WTC11 (cell line): ENCODE data around the gene SUSD4. TPM values are rescaled to one million over a fixed set of nuclear protein-coding genes. Genes with fewer than 3 reads are reported as not detected.

ENCODE experiments used
- ATAC-seq: fragments of 200-7000 bp; cut with Tn5 transposase; 2 replicates; pipeline ENCODE4 v1.10.0; 2021; ENCODE audit warnings: mild to moderate bottlenecking, moderate library complexity
- CTCF ChIA-PET: fragments of 300-600 bp; sonication (Branson Sonifier 250); formaldehyde crosslinking; loops from one replicate; lab custom pipeline; 2021; ENCODE audit warnings: antibody characterized with exemption; lab: Charles Lee
- POLR2A ChIA-PET: fragments of 350-600 bp; sonication (Branson Sonifier 250); formaldehyde crosslinking; loops from one replicate; lab custom pipeline; 2021; ENCODE audit warnings: antibody characterized with exemption; lab: Charles Lee
- DNase-seq: peaks from one replicate; pipeline ENCODE4 v3.0.0; 2021; ENCODE audit warnings: low spot score
- H3K27ac Mint-ChIP-seq: 2 replicates; pipeline ENCODE4 v1.8.0; 2021; ENCODE audit warnings: mixed read lengths
- H3K27me3 Mint-ChIP-seq: 2 replicates; pipeline ENCODE4 v1.8.0; 2021; ENCODE audit warnings: low read depth, mild to moderate bottlenecking, moderate library complexity, mixed read lengths
- H3K36me3 Mint-ChIP-seq: 2 replicates; pipeline ENCODE4 v1.8.0; 2021; ENCODE audit warnings: mixed read lengths
- H3K4me1 Mint-ChIP-seq: 2 replicates; pipeline ENCODE4 v1.8.0; 2022; ENCODE audit warnings: mixed read lengths
- H3K4me3 Mint-ChIP-seq: 2 replicates; pipeline ENCODE4 v1.8.0; 2021; ENCODE audit warnings: mild to moderate bottlenecking, moderate library complexity, mixed read lengths
- H3K9me3 Mint-ChIP-seq: 2 replicates; pipeline ENCODE4 v1.8.0; 2021; ENCODE audit warnings: mixed read lengths
- CREM ChIP-seq: sonication (generic); formaldehyde crosslinking; IDR thresholded peaks from 2 replicates; pipeline ENCODE4 v1.8.1; 2022; ENCODE audit warnings: mild to moderate bottlenecking, missing genetic modification reagents, moderate library complexity
- EMX1 ChIP-seq: fragments of 250-450 bp; sonication (Bioruptor Pico); IDR thresholded peaks from 2 replicates; pipeline ENCODE4 v1.8.0; 2021; ENCODE audit warnings: mild to moderate bottlenecking
- FOXJ3 ChIP-seq: sonication (generic); formaldehyde crosslinking; IDR thresholded peaks from 2 replicates; pipeline ENCODE4 v1.9.0; 2021; ENCODE audit warnings: missing genetic modification reagents, mild to moderate bottlenecking, borderline replicate concordance
- FOXK1 ChIP-seq: sonication (generic); formaldehyde crosslinking; IDR thresholded peaks from 2 replicates; pipeline ENCODE4 v1.8.0; 2022; ENCODE audit warnings: mild to moderate bottlenecking, moderate library complexity, missing genetic modification reagents
- IRF2 ChIP-seq: sonication (generic); formaldehyde crosslinking; IDR thresholded peaks from 2 replicates; pipeline ENCODE4 v1.8.0; 2022; ENCODE audit warnings: low read depth, missing genetic modification reagents, borderline replicate concordance
- JAZF1 ChIP-seq: fragments of 250-450 bp; sonication (Bioruptor Pico); IDR thresholded peaks from 2 replicates; pipeline ENCODE4 v1.9.0; 2021; ENCODE audit warnings: moderate library complexity, mild to moderate bottlenecking, inconsistent platforms
- NFYB ChIP-seq: sonication (generic); formaldehyde crosslinking; conservative IDR thresholded peaks from 2 replicates; pipeline ENCODE4 v1.8.0; 2022; ENCODE audit warnings: low read depth, missing genetic modification reagents
- RELA ChIP-seq: sonication (generic); formaldehyde crosslinking; IDR thresholded peaks from 2 replicates; pipeline ENCODE4 v1.8.1; 2022; ENCODE audit warnings: missing genetic modification reagents, mild to moderate bottlenecking, borderline replicate concordance
- RORB ChIP-seq: fragments of 250-450 bp; sonication (Bioruptor Pico); IDR thresholded peaks from 2 replicates; pipeline ENCODE4 v1.9.0; 2021; ENCODE audit warnings: mild to moderate bottlenecking
- SMAD3 ChIP-seq: sonication (generic); formaldehyde crosslinking; IDR thresholded peaks from 2 replicates; pipeline ENCODE4 v1.8.0; 2022; ENCODE audit warnings: missing genetic modification reagents, mild to moderate bottlenecking, borderline replicate concordance
- SOX15 ChIP-seq: fragments of 250-450 bp; sonication (Bioruptor Pico); IDR thresholded peaks from 2 replicates; pipeline ENCODE4 v1.9.0; 2021; ENCODE audit warnings: mild to moderate bottlenecking
- SP1 ChIP-seq: sonication (generic); formaldehyde crosslinking; conservative IDR thresholded peaks from 2 replicates; pipeline ENCODE4 v1.8.1; 2022; ENCODE audit warnings: missing genetic modification reagents
- ZBTB21 ChIP-seq: sonication (generic); formaldehyde crosslinking; IDR thresholded peaks from 2 replicates; pipeline ENCODE4 v1.8.1; 2023; ENCODE audit warnings: mild to moderate bottlenecking, missing genetic modification reagents, borderline replicate concordance
- ZNF232 ChIP-seq: sonication (generic); formaldehyde crosslinking; IDR thresholded peaks from 2 replicates; pipeline ENCODE4 v1.8.0; 2022; ENCODE audit warnings: mild to moderate bottlenecking, missing genetic modification reagents
- ZNF263 ChIP-seq: sonication (generic); formaldehyde crosslinking; IDR thresholded peaks from 2 replicates; pipeline ENCODE4 v1.8.1; 2022; ENCODE audit warnings: low read depth, mild to moderate bottlenecking, moderate library complexity, missing genetic modification reagents
- ZNF396 ChIP-seq: fragments of 250-450 bp; sonication (Bioruptor Pico); IDR thresholded peaks from 2 replicates; pipeline ENCODE4 v1.8.0; 2021; ENCODE audit warnings: mild to moderate bottlenecking, moderate library complexity, borderline replicate concordance
- total RNA-seq: library from RNA; stranded (reverse); gene quantifications from 3 replicates; pipeline ENCODE4 v1.2.3, GENCODE V29; 2021
- TF ChIP-seq, protein P1 (sequence below): sonication (generic); formaldehyde crosslinking; IDR thresholded peaks from 2 replicates; pipeline ENCODE4 v1.8.1; 2022; ENCODE audit warnings: low read depth, missing genetic modification reagents, borderline replicate concordance
- TF ChIP-seq, protein P2 (sequence below): fragments of 250-450 bp; sonication (Bioruptor Pico); IDR thresholded peaks from 2 replicates; pipeline ENCODE4 v1.9.0; 2021; ENCODE audit warnings: mild to moderate bottlenecking
- TF ChIP-seq, protein P3 (sequence below): sonication (generic); formaldehyde crosslinking; IDR thresholded peaks from 2 replicates; pipeline ENCODE4 v1.8.1; 2022; ENCODE audit warnings: missing genetic modification reagents, borderline replicate concordance
- TF ChIP-seq, protein P4 (sequence below): sonication (generic); formaldehyde crosslinking; IDR thresholded peaks from 2 replicates; pipeline ENCODE4 v1.8.1; 2023; ENCODE audit warnings: mild to moderate bottlenecking, missing genetic modification reagents
- TF ChIP-seq, protein P5 (sequence below): sonication (generic); formaldehyde crosslinking; IDR thresholded peaks from 2 replicates; pipeline ENCODE4 v1.8.1; 2022; ENCODE audit warnings: low read depth, mild to moderate bottlenecking, moderate library complexity, missing genetic modification reagents, borderline replicate concordance
- TF ChIP-seq, protein P6 (sequence below): sonication (generic); formaldehyde crosslinking; IDR thresholded peaks from 2 replicates; pipeline ENCODE4 v1.8.0; 2022; ENCODE audit warnings: mild to moderate bottlenecking, missing genetic modification reagents
- TF ChIP-seq, protein P7 (sequence below): fragments of 200-600 bp; IDR thresholded peaks from 2 replicates; pipeline ENCODE4 v1.8.0; 2022; ENCODE audit warnings: antibody characterized with exemption
- TF ChIP-seq, protein P8 (sequence below): fragments of 250-450 bp; sonication (Bioruptor Pico); IDR thresholded peaks from 2 replicates; pipeline ENCODE4 v1.9.0; 2021; ENCODE audit warnings: moderate library complexity, mild to moderate bottlenecking, inconsistent platforms, borderline replicate concordance

SUSD4 gene
- total RNA-seq, 1 experiment from 2014 or later, result 1.8 TPM

DNA sequence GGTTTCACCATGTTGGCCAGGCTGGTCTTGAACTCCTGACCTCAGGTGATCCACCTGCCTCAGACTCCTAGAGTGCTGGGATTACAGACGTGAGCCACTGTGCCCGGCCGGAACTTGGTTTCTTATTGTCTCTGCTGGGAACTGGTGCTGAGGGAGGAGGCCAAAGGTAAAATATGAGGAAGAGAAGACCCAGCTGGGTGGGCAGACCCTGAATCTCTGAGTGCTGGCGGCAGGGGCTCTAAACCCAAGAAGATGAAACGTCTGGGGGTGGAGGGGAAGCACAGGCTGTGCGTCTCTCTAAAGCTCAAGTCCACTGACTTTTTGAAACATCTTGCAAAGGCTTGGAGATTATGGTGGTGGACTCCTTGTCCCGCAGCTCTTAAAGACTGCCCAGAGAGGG lies 138.9 kb downstream of the SUSD4 start:
- ChIA-PET CTCF (interaction anchor here (2.8 kb wide), 1 partner anchor 91 kb away, joined by 9 read pairs; no protein-coding TSS in a partner anchor), POLR2A (no interaction called here)
- no peak for ATAC-seq
- Mint-ChIP-seq H3K27ac (no peak overlapping the region), H3K9me3 (peaks cover 3% of the 10 kb centered on the region; the same call in 1 of the 2 replicates), H3K4me3 (no peak overlapping the region), H3K4me1 (no peaks in the 10 kb centered on the region), H3K36me3 (no peaks in the 10 kb centered on the region), H3K27me3 (peaks cover 8% of the 10 kb centered on the region; the same call in 1 of the 2 replicates)
- no peak for DNase-seq
- TF ChIP-seq FOXJ3 (no peak), SP1 (CRISPR knock-in tag) (no peak), EMX1 (CRISPR knock-in tag) (no peak), FOXK1 (CRISPR knock-in tag) (no peak), ZNF232 (no peak), CREM (no peak), RELA (no peak), SOX15 (CRISPR knock-in tag) (no peak)
- TF ChIP-seq, protein P1, sequence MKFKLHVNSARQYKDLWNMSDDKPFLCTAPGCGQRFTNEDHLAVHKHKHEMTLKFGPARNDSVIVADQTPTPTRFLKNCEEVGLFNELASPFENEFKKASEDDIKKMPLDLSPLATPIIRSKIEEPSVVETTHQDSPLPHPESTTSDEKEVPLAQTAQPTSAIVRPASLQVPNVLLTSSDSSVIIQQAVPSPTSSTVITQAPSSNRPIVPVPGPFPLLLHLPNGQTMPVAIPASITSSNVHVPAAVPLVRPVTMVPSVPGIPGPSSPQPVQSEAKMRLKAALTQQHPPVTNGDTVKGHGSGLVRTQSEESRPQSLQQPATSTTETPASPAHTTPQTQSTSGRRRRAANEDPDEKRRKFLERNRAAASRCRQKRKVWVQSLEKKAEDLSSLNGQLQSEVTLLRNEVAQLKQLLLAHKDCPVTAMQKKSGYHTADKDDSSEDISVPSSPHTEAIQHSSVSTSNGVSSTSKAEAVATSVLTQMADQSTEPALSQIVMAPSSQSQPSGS, result no peak
- TF ChIP-seq, protein P2, sequence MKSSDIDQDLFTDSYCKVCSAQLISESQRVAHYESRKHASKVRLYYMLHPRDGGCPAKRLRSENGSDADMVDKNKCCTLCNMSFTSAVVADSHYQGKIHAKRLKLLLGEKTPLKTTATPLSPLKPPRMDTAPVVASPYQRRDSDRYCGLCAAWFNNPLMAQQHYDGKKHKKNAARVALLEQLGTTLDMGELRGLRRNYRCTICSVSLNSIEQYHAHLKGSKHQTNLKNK (CRISPR knock-in tag), result no peak
- TF ChIP-seq, protein P3, sequence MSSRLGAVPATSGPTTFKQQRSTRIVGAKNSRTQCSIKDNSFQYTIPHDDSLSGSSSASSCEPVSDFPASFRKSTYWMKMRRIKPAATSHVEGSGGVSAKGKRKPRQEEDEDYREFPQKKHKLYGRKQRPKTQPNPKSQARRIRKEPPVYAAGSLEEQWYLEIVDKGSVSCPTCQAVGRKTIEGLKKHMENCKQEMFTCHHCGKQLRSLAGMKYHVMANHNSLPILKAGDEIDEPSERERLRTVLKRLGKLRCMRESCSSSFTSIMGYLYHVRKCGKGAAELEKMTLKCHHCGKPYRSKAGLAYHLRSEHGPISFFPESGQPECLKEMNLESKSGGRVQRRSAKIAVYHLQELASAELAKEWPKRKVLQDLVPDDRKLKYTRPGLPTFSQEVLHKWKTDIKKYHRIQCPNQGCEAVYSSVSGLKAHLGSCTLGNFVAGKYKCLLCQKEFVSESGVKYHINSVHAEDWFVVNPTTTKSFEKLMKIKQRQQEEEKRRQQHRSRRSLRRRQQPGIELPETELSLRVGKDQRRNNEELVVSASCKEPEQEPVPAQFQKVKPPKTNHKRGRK (CRISPR knock-in tag), result no peak

DNA sequence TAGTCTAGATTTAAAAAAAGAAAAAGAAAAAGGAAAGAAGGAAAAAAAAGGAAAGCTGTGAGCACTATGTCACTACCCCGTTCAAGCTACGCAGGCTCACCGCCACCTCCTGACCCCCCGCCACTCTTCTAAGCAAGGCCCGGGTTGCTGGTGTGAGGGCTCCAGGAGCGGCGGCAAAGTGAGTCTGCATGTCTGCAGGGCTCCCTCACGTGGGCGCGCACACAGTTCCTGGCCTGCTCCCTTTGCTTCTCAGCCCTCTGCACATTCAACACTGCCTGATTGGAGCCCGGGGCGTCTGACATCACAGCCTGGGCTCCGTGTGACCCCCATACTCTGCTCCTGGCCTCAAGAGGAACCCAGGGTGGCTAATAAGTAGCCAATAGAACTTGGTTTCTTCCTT lies 139.5 kb downstream of the SUSD4 start:
- Mint-ChIP-seq H3K4me3 (no peak overlapping the region), H3K27ac (no peak overlapping the region), H3K4me1 (no peaks in the 10 kb centered on the region), H3K27me3 (peaks cover 8% of the 10 kb centered on the region; the same call in 1 of the 2 replicates), H3K36me3 (no peaks in the 10 kb centered on the region), H3K9me3 (peaks cover 9% of the 10 kb centered on the region)
- TF ChIP-seq JAZF1 (CRISPR knock-in tag), result no peak
- TF ChIP-seq, protein P4, sequence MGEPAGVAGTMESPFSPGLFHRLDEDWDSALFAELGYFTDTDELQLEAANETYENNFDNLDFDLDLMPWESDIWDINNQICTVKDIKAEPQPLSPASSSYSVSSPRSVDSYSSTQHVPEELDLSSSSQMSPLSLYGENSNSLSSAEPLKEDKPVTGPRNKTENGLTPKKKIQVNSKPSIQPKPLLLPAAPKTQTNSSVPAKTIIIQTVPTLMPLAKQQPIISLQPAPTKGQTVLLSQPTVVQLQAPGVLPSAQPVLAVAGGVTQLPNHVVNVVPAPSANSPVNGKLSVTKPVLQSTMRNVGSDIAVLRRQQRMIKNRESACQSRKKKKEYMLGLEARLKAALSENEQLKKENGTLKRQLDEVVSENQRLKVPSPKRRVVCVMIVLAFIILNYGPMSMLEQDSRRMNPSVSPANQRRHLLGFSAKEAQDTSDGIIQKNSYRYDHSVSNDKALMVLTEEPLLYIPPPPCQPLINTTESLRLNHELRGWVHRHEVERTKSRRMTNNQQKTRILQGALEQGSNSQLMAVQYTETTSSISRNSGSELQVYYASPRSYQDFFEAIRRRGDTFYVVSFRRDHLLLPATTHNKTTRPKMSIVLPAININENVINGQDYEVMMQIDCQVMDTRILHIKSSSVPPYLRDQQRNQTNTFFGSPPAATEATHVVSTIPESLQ (CRISPR knock-in tag), result no peak
- TF ChIP-seq, protein P5, sequence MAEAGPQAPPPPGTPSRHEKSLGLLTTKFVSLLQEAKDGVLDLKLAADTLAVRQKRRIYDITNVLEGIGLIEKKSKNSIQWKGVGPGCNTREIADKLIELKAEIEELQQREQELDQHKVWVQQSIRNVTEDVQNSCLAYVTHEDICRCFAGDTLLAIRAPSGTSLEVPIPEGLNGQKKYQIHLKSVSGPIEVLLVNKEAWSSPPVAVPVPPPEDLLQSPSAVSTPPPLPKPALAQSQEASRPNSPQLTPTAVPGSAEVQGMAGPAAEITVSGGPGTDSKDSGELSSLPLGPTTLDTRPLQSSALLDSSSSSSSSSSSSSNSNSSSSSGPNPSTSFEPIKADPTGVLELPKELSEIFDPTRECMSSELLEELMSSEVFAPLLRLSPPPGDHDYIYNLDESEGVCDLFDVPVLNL (CRISPR knock-in tag), result no peak
- TF ChIP-seq ZNF396, result no peak
- TF ChIP-seq NFYB, result no peak
- TF ChIP-seq, protein P6, sequence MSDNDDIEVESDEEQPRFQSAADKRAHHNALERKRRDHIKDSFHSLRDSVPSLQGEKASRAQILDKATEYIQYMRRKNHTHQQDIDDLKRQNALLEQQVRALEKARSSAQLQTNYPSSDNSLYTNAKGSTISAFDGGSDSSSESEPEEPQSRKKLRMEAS, result no peak
- TF ChIP-seq, protein P7, sequence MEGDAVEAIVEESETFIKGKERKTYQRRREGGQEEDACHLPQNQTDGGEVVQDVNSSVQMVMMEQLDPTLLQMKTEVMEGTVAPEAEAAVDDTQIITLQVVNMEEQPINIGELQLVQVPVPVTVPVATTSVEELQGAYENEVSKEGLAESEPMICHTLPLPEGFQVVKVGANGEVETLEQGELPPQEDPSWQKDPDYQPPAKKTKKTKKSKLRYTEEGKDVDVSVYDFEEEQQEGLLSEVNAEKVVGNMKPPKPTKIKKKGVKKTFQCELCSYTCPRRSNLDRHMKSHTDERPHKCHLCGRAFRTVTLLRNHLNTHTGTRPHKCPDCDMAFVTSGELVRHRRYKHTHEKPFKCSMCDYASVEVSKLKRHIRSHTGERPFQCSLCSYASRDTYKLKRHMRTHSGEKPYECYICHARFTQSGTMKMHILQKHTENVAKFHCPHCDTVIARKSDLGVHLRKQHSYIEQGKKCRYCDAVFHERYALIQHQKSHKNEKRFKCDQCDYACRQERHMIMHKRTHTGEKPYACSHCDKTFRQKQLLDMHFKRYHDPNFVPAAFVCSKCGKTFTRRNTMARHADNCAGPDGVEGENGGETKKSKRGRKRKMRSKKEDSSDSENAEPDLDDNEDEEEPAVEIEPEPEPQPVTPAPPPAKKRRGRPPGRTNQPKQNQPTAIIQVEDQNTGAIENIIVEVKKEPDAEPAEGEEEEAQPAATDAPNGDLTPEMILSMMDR, result no peak
- TF ChIP-seq FOXK1 (CRISPR knock-in tag), result no peak
- TF ChIP-seq RORB (CRISPR knock-in tag), result no peak
- TF ChIP-seq, protein P8, sequence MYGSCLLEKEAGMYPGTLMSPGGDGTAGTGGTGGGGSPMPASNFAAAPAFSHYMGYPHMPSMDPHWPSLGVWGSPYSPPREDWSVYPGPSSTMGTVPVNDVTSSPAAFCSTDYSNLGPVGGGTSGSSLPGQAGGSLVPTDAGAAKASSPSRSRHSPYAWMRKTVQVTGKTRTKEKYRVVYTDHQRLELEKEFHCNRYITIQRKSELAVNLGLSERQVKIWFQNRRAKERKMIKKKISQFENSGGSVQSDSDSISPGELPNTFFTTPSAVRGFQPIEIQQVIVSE (CRISPR knock-in tag), result no peak
- TF ChIP-seq, protein P2 (CRISPR knock-in tag), result no peak
- no peak for TF ChIP-seq ZBTB21 (CRISPR knock-in tag)
- no peak for TF ChIP-seq SMAD3
- TF ChIP-seq IRF2, result no peak
- no peak for TF ChIP-seq FOXJ3
- no peak for TF ChIP-seq ZNF263
- ChIA-PET CTCF (interaction anchor here (2.8 kb wide), 1 partner anchor 91 kb away, joined by 9 read pairs; no protein-coding TSS in a partner anchor), POLR2A (no interaction called here)
- peak; percentile 94 for ATAC-seq
- DNase-seq, result peak; percentile 48
